RWPE1 (cell line): Measurements from ENCODE around the gene PRR20G.

Experiments used
- CTCF ChIA-PET: fragments of 350-600 bp; sonication (Branson Sonifier 250); formaldehyde crosslinking; extraction: SDS; loops from one replicate; lab custom pipeline; 2021; lab: Yijun Ruan, JAX
- POLR2A ChIA-PET: fragments of 400-600 bp; formaldehyde crosslinking; extraction: SDS; loops from one replicate; lab custom pipeline; 2020; ENCODE audit warnings: antibody characterized with exemption; ENCODE audit not compliant: low non-redundant PET; lab: Yijun Ruan, JAX
- DNase-seq: peaks from one replicate; pipeline ENCODE4 v3.0.0; 2012; ENCODE audit warnings: low spot score
- H3K27ac ChIP-seq: fragments of 450-650 bp; 2 replicates; pipeline ENCODE4 v1.5.1; 2017
- CTCF ChIP-seq: fragments of 450-650 bp; conservative IDR thresholded peaks from 2 replicates; pipeline ENCODE4 v1.5.1; 2017; ENCODE audit warnings: low read depth, mild to moderate bottlenecking

The PRR20G gene

DNA sequence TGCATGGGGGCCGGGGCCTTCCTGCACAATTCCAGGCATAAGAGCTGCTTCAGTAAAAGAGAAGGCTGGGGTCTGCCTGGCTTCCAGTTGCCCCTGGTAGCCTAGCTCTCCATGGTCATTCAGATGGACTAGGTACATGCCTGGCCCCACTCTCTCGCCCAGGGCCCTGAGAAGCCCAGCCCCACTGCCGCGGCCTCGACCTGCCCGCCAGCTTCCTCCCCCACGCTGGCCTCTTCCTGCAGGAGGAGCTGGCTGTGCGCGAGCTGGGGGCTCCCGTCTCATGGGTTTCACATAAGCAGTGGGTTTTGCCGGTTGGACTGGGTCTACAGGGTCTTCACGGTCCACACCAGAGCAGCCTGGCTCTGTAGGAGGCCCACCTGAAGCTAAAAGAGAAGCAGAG, 3.6 kb downstream of the PRR20G start:
- DNase-seq = no peak
- ChIA-PET POLR2A (no interaction called here), CTCF (no interaction called here)
- TF ChIP-seq CTCF = no peak
- no peak overlapping the region for H3K27ac ChIP-seq

GRCh38 chr3:127277561-127277960, 10.3 kb downstream of the PRR20G start:
- POLR2A ChIA-PET = no interaction called here
- DNase-seq = no peak
- H3K27ac ChIP-seq = no peak overlapping the region
- CTCF ChIA-PET = no interaction called here
- TF ChIP-seq CTCF = no peak

- POLR2A ChIA-PET = no interaction called here
Observed at GRCh38 chr3:127276995-127277394, 10.9 kb downstream of the PRR20G start.

GRCh38 chr3:127276396-127276795, 11.4 kb downstream of the PRR20G start:
- no peak overlapping the region for H3K27ac ChIP-seq
- no peak for DNase-seq
- POLR2A ChIA-PET = no interaction called here
- no peak for TF ChIP-seq CTCF
- CTCF ChIA-PET = interaction anchor here (1.0 kb wide), 1 partner anchor 12 kb away, joined by 3 read pairs; the partner anchor contains the start of gene PRR20G

More at GRCh38 chr3:127276995-127277394, 10.9 kb downstream of the PRR20G start:
- no peak for TF ChIP-seq CTCF
- no peak for DNase-seq
- CTCF ChIA-PET = no interaction called here
- no peak overlapping the region for H3K27ac ChIP-seq

GRCh38 chr3:127275287-127275781, 12.5 kb downstream of the PRR20G start:
- DNase-seq = peak; percentile 64
- TF ChIP-seq CTCF = no peak
- ChIA-PET POLR2A (no interaction called here), CTCF (no interaction called here)
- peak overlapping the region; percentile 60 for H3K27ac ChIP-seq

GRCh38 chr3:127274200-127274760, 13.6 kb downstream of the PRR20G start:
- no peak for DNase-seq
- no peak for TF ChIP-seq CTCF
- ChIA-PET POLR2A (interaction anchor here (0.6 kb wide), 1 partner anchor 183 kb away, joined by 3 read pairs; no protein-coding TSS in a partner anchor), CTCF (no interaction called here)
- H3K27ac ChIP-seq = peak overlapping the region; percentile 60
